OCI-LY3 (cell line): Measurements from ENCODE around the gene ZNF816.

Source experiments
- H2AFZ ChIP-seq: fragments of 200-600, 300-600 bp; shearing (Covaris generic); 2 replicates; pipeline ENCODE4 v1.6.0; 2014; ENCODE audit warnings: antibody characterized with exemption, low read depth, low read length
- H3K27ac ChIP-seq: fragments of 200-600, 300-600 bp; sonication (generic); 2 replicates; pipeline ENCODE4 v1.5.1; 2014; ENCODE audit warnings: mild to moderate bottlenecking, low read length, moderate library complexity, mixed read lengths
- H3K27me3 ChIP-seq: fragments of 200-600, 300-600 bp; sonication (generic); 2 replicates; pipeline ENCODE4 v1.6.1; 2014; ENCODE audit warnings: low read depth, low read length, mixed read lengths
- H3K36me3 ChIP-seq: fragments of 200-600, 300-600 bp; sonication (generic); replicated peaks from 2 replicates; pipeline ENCODE3; 2014; ENCODE audit warnings: low read depth, low read length, mixed read lengths
- H3K4me1 ChIP-seq: fragments of 300-600, 200-600 bp; sonication (generic); 2 replicates; pipeline ENCODE4 v1.6.1; 2014; ENCODE audit warnings: low read length, mixed read lengths
- H3K4me2 ChIP-seq: fragments of 200-600, 300-600 bp; sonication (generic); 2 replicates; pipeline ENCODE4 v1.6.1; 2014; ENCODE audit warnings: low read length, mixed read lengths
- H3K4me3 ChIP-seq: fragments of 300-600, 200-600 bp; sonication (generic); 2 replicates; pipeline ENCODE4 v1.5.1; 2014; ENCODE audit warnings: antibody characterized with exemption, mild to moderate bottlenecking, low read length, moderate library complexity
- H3K79me2 ChIP-seq: fragments of 300-600, 200-600 bp; shearing (Covaris generic); 2 replicates; pipeline ENCODE4 v1.6.1; 2014; ENCODE audit warnings: mild to moderate bottlenecking, low read length, mixed read lengths
- H3K9ac ChIP-seq: fragments of 300-600, 200-600 bp; shearing (Covaris generic); 2 replicates; pipeline ENCODE4 v1.6.0; 2014; ENCODE audit warnings: mild to moderate bottlenecking, low read length, moderate library complexity
- H3K9me3 ChIP-seq: fragments of 200-600, 300-600 bp; shearing (Covaris generic); 2 replicates; pipeline ENCODE4 v1.6.1; 2014; ENCODE audit warnings: low read length, mixed read lengths; ENCODE audit not compliant: insufficient read depth
- H4K20me1 ChIP-seq: fragments of 200-600, 300-600 bp; sonication (generic); 2 replicates; pipeline ENCODE4 v1.6.1; 2016; ENCODE audit warnings: low read length, mixed read lengths; ENCODE audit not compliant: insufficient read depth
- EZH2phosphoT487 ChIP-seq: fragments of 200-600 bp; shearing (Covaris generic); IDR thresholded peaks from 2 replicates; pipeline ENCODE4 v1.6.1; 2018; ENCODE audit warnings: antibody characterized with exemption, mixed run types, low read depth
- TF ChIP-seq, protein P1 (sequence below): fragments of 200-600, 300-600 bp; sonication (generic); IDR thresholded peaks from 2 replicates; pipeline ENCODE4 v1.5.1; 2014; ENCODE audit warnings: antibody characterized with exemption, low read length, low read depth

The ZNF816 gene

DNA sequence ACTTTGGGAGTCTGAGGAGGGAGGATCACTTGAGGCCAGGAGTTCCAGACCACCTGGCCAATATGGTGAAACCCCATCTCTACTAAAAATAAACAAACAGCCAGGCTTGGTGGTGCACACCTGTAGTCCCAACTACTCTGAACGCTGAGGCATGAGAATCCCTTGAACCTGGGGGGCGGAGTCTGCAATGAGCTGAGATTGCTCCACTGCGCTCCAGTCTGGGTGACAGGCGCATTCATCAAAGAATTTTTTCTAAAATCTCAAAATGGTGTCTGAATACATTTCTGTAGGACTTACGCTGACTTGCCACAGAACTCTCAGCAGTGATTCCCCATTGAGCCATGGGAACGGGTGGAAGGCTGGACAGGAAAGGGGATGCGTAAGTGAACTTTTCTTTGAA is 33.0 kb upstream of the ZNF816 start:
- Histone ChIP-seq H4K20me1 (no peaks in the 10 kb centered on the region), H3K4me3 (no peak overlapping the region), H3K9me3 (no peaks in the 10 kb centered on the region), H3K4me1 (no peaks in the 10 kb centered on the region), H2AFZ (no peak overlapping the region), H3K9ac (no peak overlapping the region), H3K27ac (no peak overlapping the region), H3K79me2 (no peaks in the 10 kb centered on the region), H3K27me3 (no peaks in the 10 kb centered on the region), H3K36me3 (no peaks in the 10 kb centered on the region), H3K4me2 (no peak overlapping the region)
- TF ChIP-seq EZH2phosphoT487, result no peak
- TF ChIP-seq, protein P1, sequence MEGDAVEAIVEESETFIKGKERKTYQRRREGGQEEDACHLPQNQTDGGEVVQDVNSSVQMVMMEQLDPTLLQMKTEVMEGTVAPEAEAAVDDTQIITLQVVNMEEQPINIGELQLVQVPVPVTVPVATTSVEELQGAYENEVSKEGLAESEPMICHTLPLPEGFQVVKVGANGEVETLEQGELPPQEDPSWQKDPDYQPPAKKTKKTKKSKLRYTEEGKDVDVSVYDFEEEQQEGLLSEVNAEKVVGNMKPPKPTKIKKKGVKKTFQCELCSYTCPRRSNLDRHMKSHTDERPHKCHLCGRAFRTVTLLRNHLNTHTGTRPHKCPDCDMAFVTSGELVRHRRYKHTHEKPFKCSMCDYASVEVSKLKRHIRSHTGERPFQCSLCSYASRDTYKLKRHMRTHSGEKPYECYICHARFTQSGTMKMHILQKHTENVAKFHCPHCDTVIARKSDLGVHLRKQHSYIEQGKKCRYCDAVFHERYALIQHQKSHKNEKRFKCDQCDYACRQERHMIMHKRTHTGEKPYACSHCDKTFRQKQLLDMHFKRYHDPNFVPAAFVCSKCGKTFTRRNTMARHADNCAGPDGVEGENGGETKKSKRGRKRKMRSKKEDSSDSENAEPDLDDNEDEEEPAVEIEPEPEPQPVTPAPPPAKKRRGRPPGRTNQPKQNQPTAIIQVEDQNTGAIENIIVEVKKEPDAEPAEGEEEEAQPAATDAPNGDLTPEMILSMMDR, result no peak

DNA sequence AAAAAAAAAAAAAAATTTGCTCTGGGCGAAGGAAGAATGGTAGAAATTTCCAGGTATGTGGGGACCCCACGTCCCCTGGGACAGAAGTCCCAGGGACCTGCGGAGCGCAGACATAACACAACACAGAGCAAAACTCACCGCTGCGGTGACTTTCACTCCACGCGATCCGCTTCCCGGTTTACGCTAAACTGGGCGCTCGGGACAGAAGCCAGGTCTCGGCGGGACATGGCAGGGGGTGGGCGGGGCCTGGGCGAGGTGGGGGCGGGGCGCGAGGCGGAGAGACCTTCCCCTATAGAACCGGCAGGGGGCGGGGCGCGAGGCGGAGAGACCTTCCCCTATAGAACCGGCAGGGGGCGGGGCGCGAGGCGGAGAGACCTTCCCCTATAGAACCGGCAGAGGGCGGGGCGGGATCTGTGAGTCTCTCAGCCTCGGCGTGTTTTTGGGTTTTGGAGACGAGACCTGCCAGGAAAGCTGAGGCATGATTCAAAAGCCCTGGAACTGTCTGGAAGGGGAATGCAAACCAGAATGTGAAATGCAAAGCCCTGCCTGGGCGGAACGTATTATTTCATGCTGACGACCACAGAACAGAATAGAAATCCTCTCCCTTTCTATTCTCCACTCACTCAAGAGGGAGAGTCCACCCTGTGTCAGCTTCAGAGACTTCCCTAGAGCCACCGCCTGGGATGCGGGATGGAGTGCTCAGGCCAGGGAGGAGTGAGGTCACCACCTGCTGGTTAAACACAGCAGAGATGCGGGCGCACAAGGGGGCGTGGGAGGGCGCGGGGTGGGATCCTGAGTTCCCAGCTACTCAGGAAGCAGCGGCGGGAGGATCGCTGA is 30.9 kb upstream of the ZNF816 start:
- H3K27me3 ChIP-seq, result no peaks in the 10 kb centered on the region
- no peaks in the 10 kb centered on the region for H3K9me3 ChIP-seq
- peak overlapping the region; percentile 62 for H2AFZ ChIP-seq
- no peak for TF ChIP-seq EZH2phosphoT487
- TF ChIP-seq, protein P1, result peak; percentile 39
- H3K79me2 ChIP-seq, result no peaks in the 10 kb centered on the region
- H3K27ac ChIP-seq, result no peak overlapping the region
- H3K4me2 ChIP-seq, result peak overlapping the region; percentile 82
- H3K9ac ChIP-seq, result peak overlapping the region; percentile 47; the same call in 1 of the 2 replicates
- H3K36me3 ChIP-seq, result no peaks in the 10 kb centered on the region
- peak overlapping the region; percentile 76 for H3K4me3 ChIP-seq
- no peaks in the 10 kb centered on the region for H3K4me1 ChIP-seq
- H4K20me1 ChIP-seq, result no peaks in the 10 kb centered on the region

DNA sequence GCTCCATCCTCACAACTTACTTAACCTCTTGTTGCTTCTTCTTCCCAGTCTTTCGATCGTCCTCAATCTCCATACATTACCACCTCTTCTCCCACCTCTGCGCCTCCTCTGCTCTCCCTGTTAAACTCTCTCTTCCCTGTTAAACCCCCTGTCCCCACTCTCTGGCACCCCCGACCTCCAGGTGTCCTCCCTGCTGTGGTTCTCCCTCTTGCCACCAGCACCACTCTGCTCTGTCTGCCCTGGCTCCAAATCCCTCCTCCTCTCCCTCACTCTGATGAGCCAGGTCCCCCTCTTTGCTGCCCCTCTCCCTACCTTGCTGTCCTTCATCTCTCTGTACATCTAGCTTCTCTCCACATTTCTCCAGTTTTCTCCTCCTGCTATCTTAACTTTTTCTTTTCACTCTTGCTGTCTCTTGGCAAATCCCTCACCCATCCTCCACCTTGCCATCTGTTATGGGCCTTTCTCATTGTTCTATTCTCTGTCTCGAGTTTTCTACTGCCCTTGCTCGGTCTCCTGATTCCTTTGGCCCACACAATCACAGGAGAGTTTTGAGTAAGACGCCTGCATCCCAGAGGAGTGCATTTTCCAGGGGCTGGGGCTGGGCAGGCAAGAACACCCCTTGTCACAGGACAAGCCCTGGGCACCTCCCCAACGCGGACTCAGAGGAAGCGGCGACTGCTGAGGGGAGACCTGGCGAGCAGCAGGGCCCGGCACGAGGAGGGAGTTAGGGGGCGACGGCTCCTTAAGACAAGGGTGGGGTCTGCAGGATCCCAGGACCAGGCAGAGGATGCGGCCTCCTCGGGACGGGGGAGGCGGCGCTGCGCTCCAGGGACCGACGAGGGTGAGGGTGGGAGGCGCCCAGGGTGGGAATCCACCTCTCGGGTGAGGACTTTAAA is 29.7 kb upstream of the ZNF816 start:
- peak overlapping the region; percentile 52; the same call in 1 of the 2 replicates for H3K4me2 ChIP-seq

DNA sequence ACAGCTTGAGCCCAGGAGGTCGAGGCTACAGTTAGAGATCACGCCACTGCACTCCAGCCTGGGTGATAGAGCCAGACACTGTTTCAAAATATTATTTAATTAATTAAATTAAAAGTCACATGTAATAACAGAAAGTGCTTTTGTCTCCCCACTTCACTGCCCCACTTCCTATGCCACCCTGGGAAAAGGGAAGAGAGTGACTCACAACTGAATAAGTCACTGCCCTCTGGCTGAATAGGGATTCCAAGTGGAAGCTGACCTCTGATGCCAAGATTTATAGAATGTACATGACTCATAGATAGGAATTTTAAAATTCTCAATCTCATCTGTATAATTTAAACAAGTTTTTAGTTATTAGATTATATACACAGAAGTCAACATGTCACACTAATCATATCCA is 28.8 kb upstream of the ZNF816 start:
- H3K9ac ChIP-seq, result no peak overlapping the region
- TF ChIP-seq, protein P1, result no peak
- no peak for TF ChIP-seq EZH2phosphoT487
- H2AFZ ChIP-seq, result no peak overlapping the region

More for the DNA sequence above, 29.7 kb upstream of the ZNF816 start:
- peak overlapping the region; percentile 76 for H3K4me3 ChIP-seq
- no peak overlapping the region for H3K27ac ChIP-seq
- H4K20me1 ChIP-seq, result no peaks in the 10 kb centered on the region
- H3K4me1 ChIP-seq, result no peaks in the 10 kb centered on the region
- H3K27me3 ChIP-seq, result no peaks in the 10 kb centered on the region
- no peak for TF ChIP-seq EZH2phosphoT487
- H3K36me3 ChIP-seq, result no peaks in the 10 kb centered on the region
- no peaks in the 10 kb centered on the region for H3K79me2 ChIP-seq
- no peaks in the 10 kb centered on the region for H3K9me3 ChIP-seq
- no peak overlapping the region for H2AFZ ChIP-seq
- no peak overlapping the region for H3K9ac ChIP-seq

More for the DNA sequence above, 28.8 kb upstream of the ZNF816 start:
- Histone ChIP-seq H3K4me3 (no peak overlapping the region), H3K36me3 (no peaks in the 10 kb centered on the region), H3K27ac (no peak overlapping the region), H3K4me1 (no peaks in the 10 kb centered on the region), H4K20me1 (no peaks in the 10 kb centered on the region), H3K9me3 (no peaks in the 10 kb centered on the region), H3K4me2 (no peak overlapping the region), H3K79me2 (no peaks in the 10 kb centered on the region), H3K27me3 (no peaks in the 10 kb centered on the region)
